Gastroesophageal sphincter (tissue), 3 donors: ENCODE data around the gene RDH16.

Experiments used
- CTCF ChIP-seq, 4 experiments: fragments of 200-600 bp in 2 of 4; fragments of 450-650 bp in 2 of 4; sonication (generic) in 1 of 4; IDR thresholded peaks; one replicate each; pipeline ENCODE4 v1.5.1; 2017 to 2019; ENCODE audit warnings: antibody characterized with exemption in 4 of 4, mild to moderate bottlenecking in 2 of 4, moderate library complexity in 2 of 4
- POLR2A ChIP-seq, 2 donors: fragments of 450-650 bp; IDR thresholded peaks; one replicate each; pipeline ENCODE4 v1.6.1; 2017; ENCODE audit warnings: antibody characterized with exemption in 2 of 2, mild to moderate bottlenecking in 2 of 2, moderate library complexity in 1 of 2

- TF ChIP-seq CTCF (IDR thresholded peaks at IDR 0.05), result no peak
- no peak for TF ChIP-seq POLR2A (IDR thresholded peaks at IDR 0.05)
These were observed 40.9 kb upstream of the RDH16 start for GRCh38 chr12:56998316-56998715.
